K562 (cell line): ENCODE data around the gene EN2. TPM values are rescaled to one million over a fixed set of nuclear protein-coding genes. Genes with fewer than 3 reads are reported as not detected.

ENCODE experiments used
- ATAC-seq: fragments of 200-7000 bp; cut with Tn5 transposase; 3 replicates; pipeline ENCODE4 v1.9.1; 2020; ENCODE audit warnings: moderate library complexity
- BruUV-seq: library from RNA; stranded (reverse); fragments of 400-500 nt; replicated peaks from 2 replicates; lab custom pipeline; 2021; lab: Mats Ljungman, UMichigan
- CTCF ChIA-PET: fragments of 300-600 bp; formaldehyde crosslinking; extraction: SDS; loops from one replicate; lab custom pipeline; 2021; ENCODE audit warnings: low intra/inter-chr PET ratio; lab: Yijun Ruan, JAX
- POLR2A ChIA-PET: fragments of 300-600, 350-650 bp; sonication (Branson Sonifier 250); formaldehyde crosslinking; extraction: SDS; loops from one replicate; lab custom pipeline; 2021; ENCODE audit warnings: antibody characterized with exemption, inconsistent platforms; lab: Yijun Ruan, JAX
- DNase-seq, 4 experiments: peaks; one replicate each; pipeline versions ENCODE4 v3.0.0 to v3.0.0-alpha.2; 2011 to 2018; ENCODE audit warnings: low spot score in 3 of 4, mixed read lengths in 3 of 4; ENCODE audit errors: extremely low read depth in 1 of 4
- FAIRE-seq: peaks from 2 replicates; lab custom pipeline; 2011; peaks lifted over from hg19 to GRCh38; lab: Jason Lieb, UNC
- H2AFZ ChIP-seq: 2 replicates; pipeline ENCODE4 v1.6.0; 2011; ENCODE audit warnings: low read depth, low read length, control low read depth, inconsistent platforms
- H3K27ac ChIP-seq: fragments of 200-600 bp; 3 replicates; pipeline ENCODE4 v1.8.0; 2011; ENCODE audit warnings: low read depth, mild to moderate bottlenecking, control low read depth, inconsistent platforms, low read length, moderate library complexity, mixed read lengths; ENCODE audit errors: extremely low read depth
- H3K27me3 ChIP-seq, 2 experiments: fragments of 300-600 bp in 1 of 2; 2 replicates in 1 of 2; 3 replicates in 1 of 2; pipeline versions ENCODE4 v1.6.0 to v1.8.0; 2011; ENCODE audit warnings: inconsistent platforms in 2 of 2, low read length in 2 of 2, mild to moderate bottlenecking in 1 of 2, mixed read lengths in 1 of 2, moderate library complexity in 1 of 2; ENCODE audit not compliant: control insufficient read depth in 2 of 2, insufficient read depth in 2 of 2
- H3K36me3 ChIP-seq: fragments of 300-600 bp; 3 replicates; pipeline ENCODE4 v1.8.0; 2011; ENCODE audit warnings: mild to moderate bottlenecking, low read length, inconsistent platforms; ENCODE audit not compliant: control insufficient read depth, insufficient read depth
- H3K4me1 ChIP-seq, 2 experiments: fragments of 200-600 bp in 1 of 2; replicated peaks in 1 of 2; 2 replicates in 1 of 2; 3 replicates in 1 of 2; pipeline versions ENCODE4 v1.5.1 to v1.8.0; 2011; ENCODE audit warnings: inconsistent platforms in 2 of 2, low read length in 2 of 2, mild to moderate bottlenecking in 1 of 2, mixed read lengths in 1 of 2, moderate library complexity in 1 of 2; ENCODE audit not compliant: control insufficient read depth in 2 of 2, insufficient read depth in 2 of 2
- H3K4me2 ChIP-seq: 2 replicates; pipeline ENCODE4 v1.6.1; 2011; ENCODE audit warnings: low read length, control low read depth, inconsistent platforms, mixed read lengths; ENCODE audit not compliant: insufficient read depth
- H3K4me3 ChIP-seq: fragments of 200-600 bp; sonication (generic), shearing (Covaris generic); 2 replicates; pipeline ENCODE4 v1.5.1; 2016; ENCODE audit warnings: control low read depth, inconsistent platforms
- H3K79me2 ChIP-seq: fragments of 200-600 bp; 3 replicates; pipeline ENCODE4 v1.8.0; 2011; ENCODE audit warnings: low read length, inconsistent platforms; ENCODE audit not compliant: control insufficient read depth, insufficient read depth
- H3K9ac ChIP-seq, 2 experiments: 2 replicates each; pipeline versions ENCODE4 v1.6.0 to v1.6.1; 2011; ENCODE audit warnings: low read depth in 2 of 2, low read length in 2 of 2, control low read depth in 1 of 2, inconsistent platforms in 1 of 2, mild to moderate bottlenecking in 1 of 2, mixed read lengths in 1 of 2; ENCODE audit not compliant: insufficient read depth in 1 of 2
- H3K9me1 ChIP-seq: one replicate; pipeline ENCODE4 v1.6.0; 2011; ENCODE audit warnings: inconsistent platforms, mild to moderate bottlenecking, low read length, moderate library complexity; ENCODE audit not compliant: control insufficient read depth, insufficient read depth
- H3K9me3 ChIP-seq: replicated peaks from 2 replicates; pipeline ENCODE4 v1.5.1; 2011; ENCODE audit warnings: low read depth, low read length, inconsistent platforms; ENCODE audit not compliant: control insufficient read depth, insufficient read depth
- H4K20me1 ChIP-seq: replicated peaks from 2 replicates; pipeline ENCODE4 v1.6.1; 2011; ENCODE audit warnings: low read length, inconsistent platforms, mixed read lengths; ENCODE audit not compliant: control insufficient read depth, insufficient read depth
- FUS ChIP-seq: fragments of 200-400 bp; formaldehyde crosslinking; optimal IDR thresholded peaks from 2 replicates; pipeline ENCODE3; 2017; ENCODE audit warnings: low read depth, low read length
- KAT8 ChIP-seq: fragments of 450-650 bp; IDR thresholded peaks from 2 replicates; pipeline ENCODE4 v1.6.1; 2016; ENCODE audit warnings: low read depth, mild to moderate bottlenecking
- MEIS2 ChIP-seq: fragments of 450-650 bp; IDR thresholded peaks from 2 replicates; pipeline ENCODE4 v1.6.1; 2014; ENCODE audit warnings: mild to moderate bottlenecking; ENCODE audit not compliant: partially characterized antibody
- NCOR1 ChIP-seq: fragments of 450-650 bp; IDR thresholded peaks from 2 replicates; pipeline ENCODE4 v1.6.1; 2016; ENCODE audit warnings: mild to moderate bottlenecking, moderate library complexity
- PBX2 ChIP-seq, 2 experiments: IDR thresholded peaks in 1 of 2; conservative IDR thresholded peaks in 1 of 2; 2 replicates each; pipeline ENCODE4 v1.6.1; 2016; ENCODE audit warnings: low read depth in 2 of 2, mild to moderate bottlenecking in 1 of 2, missing compliant biosample characterization in 1 of 2, missing genetic modification characterization in 1 of 2, moderate library complexity in 1 of 2
- TARDBP ChIP-seq: fragments of 450-650 bp; IDR thresholded peaks from 2 replicates; pipeline ENCODE4 v1.6.1; 2016
- ZNF79 ChIP-seq: fragments of 250-450 bp; sonication (Bioruptor Pico); IDR thresholded peaks from 2 replicates; pipeline ENCODE4 v1.4.0; 2020; ENCODE audit warnings: low read depth, mild to moderate bottlenecking, moderate library complexity
- WGBS: fragments of 100-300 bp; shearing (Covaris generic); methylation state at CpG from one replicate; pipeline ENCODE4 v1.1.6; 2016; ENCODE audit warnings: low coverage, mixed read lengths; ENCODE audit not compliant: insufficient coverage; ENCODE audit errors: missing lambda C conversion rate; 5-methylcytosine and 5-hydroxymethylcytosine counted together
- in situ Hi-C: fragments of 300-500 bp; cut with MboI; formaldehyde crosslinking; loops from 4 replicates; pipeline ENCODE4 v1.15.0; 2018; ENCODE audit warnings: inconsistent platforms, mixed read lengths
- intact Hi-C: fragments of 100-400 bp; cut with micrococcal nuclease; formaldehyde crosslinking; loops from 2 replicates; pipeline ENCODE4 v1.14.2; 2022
- polyA plus RNA-seq, 8 experiments: library from polyadenylated mRNA; depleted of rRNA in 4 of 8; stranded (reverse) in 5 of 8; unstranded in 3 of 8; fragments of >200 nt; fragmentation: Nextera tagmentation in 2 of 8; fragmentation: Illumina TruSeq in 1 of 8; extraction: Ambion mirVana in 2 of 8; extraction: Trizol in 1 of 8; gene quantifications; 2 replicates each; pipeline versions ENCODE4 v1.2.1 to v1.2.3, GENCODE V29; 2011 to 2014; ENCODE audit warnings: inconsistent platforms in 1 of 8, missing spikeins in 1 of 8
- total RNA-seq, 7 experiments: library from RNA; depleted of rRNA in 6 of 7; stranded (reverse); fragments of >200 nt in 6 of 7; fragmentation: Illumina TruSeq in 2 of 7; extraction: Trizol in 2 of 7; gene quantifications; 2 replicates each; pipeline versions ENCODE4 v1.2.1 to v1.2.3, GENCODE V29; 2011 to 2021; ENCODE audit warnings: low replicate concordance in 1 of 7
- TF ChIP-seq, protein P1 (sequence below), 2 experiments: fragments of 450-650 bp; formaldehyde crosslinking in 1 of 2; IDR thresholded peaks; 2 replicates each; pipeline versions ENCODE4 v1.4.0 to v1.6.1; 2014 to 2020; ENCODE audit warnings: mild to moderate bottlenecking in 2 of 2, borderline replicate concordance in 1 of 2, low read depth in 1 of 2
- TF ChIP-seq, protein P2 (sequence below): fragments of 250-450 bp; sonication (Bioruptor Pico); IDR thresholded peaks from 2 replicates; pipeline ENCODE4 v1.6.1; 2021; ENCODE audit warnings: mild to moderate bottlenecking

The EN2 gene
- total and polyA plus RNA-seq, 9 of the 15 experiments (the other 6 are each of a cell fraction or from before 2014, with no cell fraction given): 0.04 TPM; not detected in 7

DNA sequence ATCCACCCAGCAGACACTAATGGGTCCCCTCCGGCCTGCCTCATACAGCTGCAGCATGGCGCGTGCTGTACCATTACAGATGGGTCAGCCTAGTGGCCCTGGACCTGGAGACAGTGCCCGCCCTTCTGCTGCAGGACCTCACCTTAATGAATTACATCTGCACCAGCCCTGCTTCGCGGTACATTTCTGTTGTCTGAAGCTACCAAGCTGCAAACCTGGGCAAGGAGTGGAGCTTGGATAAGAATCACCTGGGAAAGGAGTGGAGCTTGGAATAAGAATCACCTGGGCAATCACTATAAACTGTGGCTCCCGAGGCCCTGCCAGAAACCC lies 33.0 kb upstream of the EN2 start:
- H3K36me3 ChIP-seq: no peaks in the 10 kb centered on the region
- no peak overlapping the region for H3K4me3 ChIP-seq
- intact Hi-C loops (no loop called here), in situ Hi-C loops (no loop called here)
- peaks cover 19% of the 10 kb centered on the region for H4K20me1 ChIP-seq
- no peaks in the 10 kb centered on the region for H3K9me1 ChIP-seq
- H3K4me2 ChIP-seq: no peak overlapping the region
- TF ChIP-seq, protein P1, sequence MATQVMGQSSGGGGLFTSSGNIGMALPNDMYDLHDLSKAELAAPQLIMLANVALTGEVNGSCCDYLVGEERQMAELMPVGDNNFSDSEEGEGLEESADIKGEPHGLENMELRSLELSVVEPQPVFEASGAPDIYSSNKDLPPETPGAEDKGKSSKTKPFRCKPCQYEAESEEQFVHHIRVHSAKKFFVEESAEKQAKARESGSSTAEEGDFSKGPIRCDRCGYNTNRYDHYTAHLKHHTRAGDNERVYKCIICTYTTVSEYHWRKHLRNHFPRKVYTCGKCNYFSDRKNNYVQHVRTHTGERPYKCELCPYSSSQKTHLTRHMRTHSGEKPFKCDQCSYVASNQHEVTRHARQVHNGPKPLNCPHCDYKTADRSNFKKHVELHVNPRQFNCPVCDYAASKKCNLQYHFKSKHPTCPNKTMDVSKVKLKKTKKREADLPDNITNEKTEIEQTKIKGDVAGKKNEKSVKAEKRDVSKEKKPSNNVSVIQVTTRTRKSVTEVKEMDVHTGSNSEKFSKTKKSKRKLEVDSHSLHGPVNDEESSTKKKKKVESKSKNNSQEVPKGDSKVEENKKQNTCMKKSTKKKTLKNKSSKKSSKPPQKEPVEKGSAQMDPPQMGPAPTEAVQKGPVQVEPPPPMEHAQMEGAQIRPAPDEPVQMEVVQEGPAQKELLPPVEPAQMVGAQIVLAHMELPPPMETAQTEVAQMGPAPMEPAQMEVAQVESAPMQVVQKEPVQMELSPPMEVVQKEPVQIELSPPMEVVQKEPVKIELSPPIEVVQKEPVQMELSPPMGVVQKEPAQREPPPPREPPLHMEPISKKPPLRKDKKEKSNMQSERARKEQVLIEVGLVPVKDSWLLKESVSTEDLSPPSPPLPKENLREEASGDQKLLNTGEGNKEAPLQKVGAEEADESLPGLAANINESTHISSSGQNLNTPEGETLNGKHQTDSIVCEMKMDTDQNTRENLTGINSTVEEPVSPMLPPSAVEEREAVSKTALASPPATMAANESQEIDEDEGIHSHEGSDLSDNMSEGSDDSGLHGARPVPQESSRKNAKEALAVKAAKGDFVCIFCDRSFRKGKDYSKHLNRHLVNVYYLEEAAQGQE (IDR thresholded peaks at IDR 0.05; ENCODE audit: borderline replicate concordance): no peak
- TF ChIP-seq, protein P1 (CRISPR knock-in tag; IDR thresholded peaks at IDR 0.05; ENCODE audit: low read depth): no peak
- TF ChIP-seq MEIS2 (no peak), PBX2 (CRISPR knock-in tag; IDR thresholded peaks at IDR 0.05; ENCODE audit: low read depth) (no peak), PBX2 (tag; conservative IDR thresholded peaks at IDR 0.05; ENCODE audit: low read depth) (no peak), TARDBP (no peak), NCOR1 (no peak), FUS (no peak), ZNF79 (no peak), KAT8 (no peak)
- TF ChIP-seq, protein P2, sequence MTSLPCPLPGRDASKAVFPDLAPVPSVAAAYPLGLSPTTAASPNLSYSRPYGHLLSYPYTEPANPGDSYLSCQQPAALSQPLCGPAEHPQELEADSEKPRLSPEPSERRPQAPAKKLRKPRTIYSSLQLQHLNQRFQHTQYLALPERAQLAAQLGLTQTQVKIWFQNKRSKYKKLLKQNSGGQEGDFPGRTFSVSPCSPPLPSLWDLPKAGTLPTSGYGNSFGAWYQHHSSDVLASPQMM (CRISPR knock-in tag): no peak
- H3K79me2 ChIP-seq: no peaks in the 10 kb centered on the region
- no peak for FAIRE-seq
- 1% methylated on average over 7 of the region's 7 CpGs for WGBS
- CTCF ChIA-PET: no interaction called here
- H3K9me3 ChIP-seq: no peaks in the 10 kb centered on the region; the same call in 1 of the 2 replicates
- POLR2A ChIA-PET: no interaction called here
- H2AFZ ChIP-seq: no peak overlapping the region
- H3K4me1 ChIP-seq: peaks cover 0 to 3% of the 10 kb centered on the region in 2 experiments; a peak in 1 of 5 replicates
- no TSS peak for BruUV-seq
- H3K27me3 ChIP-seq: peaks cover 73 to 95% of the 10 kb centered on the region in 2 experiments
- no peak overlapping the region for H3K27ac ChIP-seq
- no peak for DNase-seq
- peak; percentile 12; the same call in 1 of the 3 replicates for ATAC-seq
- no peak overlapping the region for H3K9ac ChIP-seq
